ENCODE results near the gene GLCCI1.

Gene GLCCI1

GRCh38 chr7:7968544-7969305 is at the start of gene GLCCI1:
TSS of gene GLCCI1 (plus strand) at chr7:7968796. CDS start at chr7:7969351, 555 bp downstream.
- peak; percentile 96 for DNase-seq (ENCODE audit: low spot score)

- no peak for DNase-seq (ENCODE audit: low spot score)
Measured at GRCh38 chr7:7919449-7919945, 49.1 kb upstream of the GLCCI1 start.

- no peak for DNase-seq (ENCODE audit: low spot score)
Measured at GRCh38 chr7:7920056-7920455, 48.5 kb upstream of the GLCCI1 start.

- no peak for DNase-seq (ENCODE audit: low spot score)
Measured at GRCh38 chr7:7920481-7920880, 48.1 kb upstream of the GLCCI1 start.

- no peak for DNase-seq (ENCODE audit: low spot score)
Measured at GRCh38 chr7:7921830-7922229, 46.8 kb upstream of the GLCCI1 start.

GRCh38 chr7:7922684-7923385 is 45.8 kb upstream of the GLCCI1 start:
- no peak for DNase-seq (ENCODE audit: low spot score)

- DNase-seq (ENCODE audit: low spot score) = no peak
Measured at GRCh38 chr7:7923818-7924217, 44.8 kb upstream of the GLCCI1 start.

- no peak for DNase-seq (ENCODE audit: low spot score)
Measured at GRCh38 chr7:7924303-7924702, 44.3 kb upstream of the GLCCI1 start.

- DNase-seq (ENCODE audit: low spot score) = no peak
Measured at GRCh38 chr7:7931626-7932025, 37.0 kb upstream of the GLCCI1 start.

- no peak for DNase-seq (ENCODE audit: low spot score)
Measured at GRCh38 chr7:7932553-7932952, 36.0 kb upstream of the GLCCI1 start.

- DNase-seq (ENCODE audit: low spot score) = no peak
Measured at GRCh38 chr7:7933915-7934526, 34.6 kb upstream of the GLCCI1 start.

- DNase-seq (ENCODE audit: low spot score) = no peak
Measured at GRCh38 chr7:7934945-7935344, 33.7 kb upstream of the GLCCI1 start.

- DNase-seq (ENCODE audit: low spot score) = no peak
Measured at GRCh38 chr7:7938471-7938870, 30.1 kb upstream of the GLCCI1 start.

- no peak for DNase-seq (ENCODE audit: low spot score)
Measured at GRCh38 chr7:7943951-7944350, 24.6 kb upstream of the GLCCI1 start.

GRCh38 chr7:7944619-7945282 is 23.8 kb upstream of the GLCCI1 start:
- DNase-seq (ENCODE audit: low spot score) = no peak

GRCh38 chr7:7946486-7946885 is 22.1 kb upstream of the GLCCI1 start:
- DNase-seq (ENCODE audit: low spot score) = no peak

- DNase-seq (ENCODE audit: low spot score) = no peak
Measured at GRCh38 chr7:7948232-7948631, 20.4 kb upstream of the GLCCI1 start.

GRCh38 chr7:7953806-7954205 is 14.8 kb upstream of the GLCCI1 start:
- no peak for DNase-seq (ENCODE audit: low spot score)

- peak; percentile 52 for DNase-seq (ENCODE audit: low spot score)
Measured at GRCh38 chr7:7956531-7957128, 12.0 kb upstream of the GLCCI1 start.

GRCh38 chr7:7957513-7957912 is 11.1 kb upstream of the GLCCI1 start:
- DNase-seq (ENCODE audit: low spot score) = no peak

- DNase-seq (ENCODE audit: low spot score) = no peak
Measured at GRCh38 chr7:7959979-7960670, 8.5 kb upstream of the GLCCI1 start.
